Measurements from ENCODE around the gene LAIR2. TPM values are rescaled to one million over a fixed set of nuclear protein-coding genes. Genes with fewer than 3 reads are reported as not detected.
"Not testable (repeated sequence)": the region's sequence is repeated elsewhere in the genome, so short reads cannot be mapped to it uniquely, and the experiment has no call there.

The LAIR2 gene
- total RNA-seq, 1 donor from 2014 or later = 1.1 TPM

GRCh38 chr19:54463531-54464043 is 39.0 kb upstream of the LAIR2 start, which contains the start of gene LENG9:
Gene LENG9 (minus strand): TSS chr19:54463778. CDS start chr19:54463526, 252 bp downstream.
- peak; percentile 91 for ATAC-seq
- peak; percentile 99 for DNase-seq (ENCODE audit: low spot score)
- intact Hi-C loops (cut with DNase I) = loop anchor here (5.0 kb wide), 1 partner anchor 439 kb away; no protein-coding TSS in a partner anchor

GRCh38 chr19:54464044-54464629 is 38.5 kb upstream of the LAIR2 start:
- ATAC-seq = peak; percentile 70
- DNase-seq (ENCODE audit: low spot score) = peak; percentile 91
- intact Hi-C loops (cut with DNase I) = loop anchor here (5.0 kb wide), 1 partner anchor 438 kb away; no protein-coding TSS in a partner anchor

- intact Hi-C loops (cut with DNase I) = loop anchor here (5.0 kb wide), 1 partner anchor 437 kb away; no protein-coding TSS in a partner anchor
- DNase-seq (ENCODE audit: low spot score) = peak; percentile 93
- peak; percentile 82 for ATAC-seq
These were observed 37.8 kb upstream of the LAIR2 start for GRCh38 chr19:54464630-54465425.

- intact Hi-C loops (cut with DNase I) = no loop called here
- no peak for ATAC-seq
- peak; percentile 63 for DNase-seq (ENCODE audit: low spot score)
These were observed 37.1 kb upstream of the LAIR2 start for GRCh38 chr19:54465426-54466109.

- ATAC-seq; intact Hi-C loops (cut with DNase I): not testable (repeated sequence)
- DNase-seq (ENCODE audit: low spot score) = peak; percentile 56
These were observed 36.5 kb upstream of the LAIR2 start for GRCh38 chr19:54466110-54466480.

- ATAC-seq = no peak
- DNase-seq (ENCODE audit: low spot score) = peak; percentile 69
- intact Hi-C loops (cut with DNase I) = no loop called here
These were observed 33.1 kb upstream of the LAIR2 start for GRCh38 chr19:54469496-54469934.

- ATAC-seq = no peak
- intact Hi-C loops (cut with DNase I) = no loop called here
- peak; percentile 41 for DNase-seq (ENCODE audit: low spot score)
These were observed 32.2 kb upstream of the LAIR2 start for GRCh38 chr19:54470276-54470887.

GRCh38 chr19:54470991-54471782 is 31.4 kb upstream of the LAIR2 start:
- intact Hi-C loops (cut with DNase I) = no loop called here
- ATAC-seq (peak; percentile 72), DNase-seq (ENCODE audit: low spot score) (peak; percentile 84)

GRCh38 chr19:54473071-54473891 is 29.4 kb upstream of the LAIR2 start, which contains the start of gene CDC42EP5:
Gene CDC42EP5 (minus strand): TSS chr19:54473296. CDS start chr19:54465547, 7,749 bp downstream.
- intact Hi-C loops (cut with DNase I) = no loop called here
- DNase-seq (ENCODE audit: low spot score) (peak; percentile 89), ATAC-seq (peak; percentile 97)

- peak; percentile 1 for ATAC-seq
- DNase-seq (ENCODE audit: low spot score) = peak; percentile 56
- intact Hi-C loops (cut with DNase I) = no loop called here
These were observed 28.7 kb upstream of the LAIR2 start for GRCh38 chr19:54473892-54474372.

GRCh38 chr19:54475706-54476105 is 26.9 kb upstream of the LAIR2 start:
- intact Hi-C loops (cut with DNase I) = no loop called here
- DNase-seq (ENCODE audit: low spot score) (no peak), ATAC-seq (no peak)

- intact Hi-C loops (cut with DNase I) = no loop called here
- DNase-seq (ENCODE audit: low spot score) (no peak), ATAC-seq (no peak)
These were observed 25.0 kb upstream of the LAIR2 start for GRCh38 chr19:54477650-54478049.

- ATAC-seq (peak; percentile 38), DNase-seq (ENCODE audit: low spot score) (peak; percentile 53)
- intact Hi-C loops (cut with DNase I) = no loop called here
These were observed 23.9 kb upstream of the LAIR2 start for GRCh38 chr19:54478677-54479266.

GRCh38 chr19:54480051-54480450 is 22.6 kb upstream of the LAIR2 start:
- intact Hi-C loops (cut with DNase I) = no loop called here
- ATAC-seq = no peak
- DNase-seq (ENCODE audit: low spot score) = no peak

GRCh38 chr19:54481326-54481930 is 21.2 kb upstream of the LAIR2 start:
- peak; percentile 61 for ATAC-seq
- peak; percentile 58 for DNase-seq (ENCODE audit: low spot score)
- intact Hi-C loops (cut with DNase I) = no loop called here

- ATAC-seq = no peak
- intact Hi-C loops (cut with DNase I) = no loop called here
These were observed 19.7 kb upstream of the LAIR2 start for GRCh38 chr19:54482889-54483288.

More at GRCh38 chr19:54482889-54483288, 19.7 kb upstream of the LAIR2 start:
- DNase-seq (ENCODE audit: low spot score) = no peak
